Renal cortex interstitium (tissue), 15 donors: ENCODE results near the gene COLQ. TPM values are rescaled to one million over a fixed set of nuclear protein-coding genes. Genes with fewer than 3 reads are reported as not detected.
"Not testable (repeated sequence)": the region's sequence is repeated elsewhere in the genome, so short reads cannot be mapped to it uniquely, and the experiment has no call there.

Experiments
- DNase-seq, 11 donors: peaks; one replicate each; pipeline ENCODE4 v3.0.0-alpha.2; 2013; ENCODE audit warnings: low read depth in 9 of 11, low spot score in 4 of 11; ENCODE audit errors: extremely low read depth in 1 of 11
- long read RNA-seq, 16 experiments: transcript quantifications; one replicate each; lab custom pipeline, GENCODE V29; 2026
- polyA plus RNA-seq, 3 donors: library from polyadenylated mRNA; unstranded; fragments of 120-200 nt; gene quantifications; one replicate each; pipeline ENCODE4 v1.2.1, GENCODE V29; 2013; ENCODE audit not compliant: insufficient read length in 3 of 3

The COLQ gene
- polyA plus RNA-seq, result 1 to 10 TPM; 4.0 to 8.9 (median 6.1) TPM
- long read RNA-seq, donor 1, result 0 reads
- long read RNA-seq, donor 2, result 0 reads
- long read RNA-seq, donor 3, result 0 reads
- long read RNA-seq, donor 4, result 0 reads
- long read RNA-seq, donor 5, result 0 reads
- long read RNA-seq, donor 6, result 0 reads
- long read RNA-seq, donor 7, result 0 reads
- long read RNA-seq, donor 8, result 0 reads
- long read RNA-seq, donor 9, result 0 reads
- long read RNA-seq, donor 10, result 0 reads
- long read RNA-seq, donor 11, result 0 reads
- long read RNA-seq, donor 12, result 0 reads
- long read RNA-seq, donor 13, result 0 reads
- long read RNA-seq, donor 14, result 0 reads
- long read RNA-seq, donor 15, result 0 reads
- long read RNA-seq, donor 16, result 0 reads

- no peak for DNase-seq
Observed at GRCh38 chr3:15521573-15521965, at the start of gene COLQ. TSS of gene COLQ (minus strand) at chr3:15521706. CDS start at chr3:15521625, 81 bp downstream.

- DNase-seq, result no peak
Observed at GRCh38 chr3:15563190-15563589, 41.7 kb upstream of the COLQ start.

- DNase-seq, result no peak
Observed at GRCh38 chr3:15562560-15562959, 41.1 kb upstream of the COLQ start.

- DNase-seq, result no peak
Observed at GRCh38 chr3:15558581-15558980, 37.1 kb upstream of the COLQ start.

GRCh38 chr3:15557511-15557946 is 36.0 kb upstream of the COLQ start:
- peak in 10 of 11 donors; percentile 13 to 55 (median 38) for DNase-seq

GRCh38 chr3:15556512-15556911 is 35.0 kb upstream of the COLQ start:
- DNase-seq, result no peak

GRCh38 chr3:15553749-15554148 is 32.2 kb upstream of the COLQ start:
- no peak for DNase-seq

- DNase-seq, result no peak
Observed at GRCh38 chr3:15551902-15552301, 30.4 kb upstream of the COLQ start.

- no peak for DNase-seq
Observed at GRCh38 chr3:15549846-15550245, 28.3 kb upstream of the COLQ start.

GRCh38 chr3:15542614-15543013 is 21.1 kb upstream of the COLQ start:
- no peak for DNase-seq

GRCh38 chr3:15541371-15541770 is 19.9 kb upstream of the COLQ start:
- no peak for DNase-seq

GRCh38 chr3:15539066-15539465 is 17.6 kb upstream of the COLQ start:
- no peak for DNase-seq

GRCh38 chr3:15538345-15538744 is 16.8 kb upstream of the COLQ start:
- no peak for DNase-seq

- DNase-seq, result no peak
Observed at GRCh38 chr3:15536856-15537255, 15.3 kb upstream of the COLQ start.

GRCh38 chr3:15535732-15536131 is 14.2 kb upstream of the COLQ start:
- DNase-seq, result no peak

- DNase-seq, result not testable (repeated sequence)
Observed at GRCh38 chr3:15532614-15533013, 11.1 kb upstream of the COLQ start.

- DNase-seq, result no peak
Observed at GRCh38 chr3:15531346-15531745, 9.8 kb upstream of the COLQ start.

GRCh38 chr3:15528854-15529537 is 7.5 kb upstream of the COLQ start:
- no peak for DNase-seq

- no peak for DNase-seq
Observed at GRCh38 chr3:15527031-15527459, 5.5 kb upstream of the COLQ start.

GRCh38 chr3:15525790-15526189 is 4.3 kb upstream of the COLQ start:
- DNase-seq, result no peak
